Trophoblast cell (in vitro differentiated cells and primary cell): ENCODE data around the gene TAC4.

Source experiments
- DNase-seq, 2 donors: peaks; one replicate each; pipeline ENCODE4 v3.0.0-alpha.2; 2016
- H2AFZ ChIP-seq: 2 replicates; pipeline ENCODE4 v1.6.1; 2013; ENCODE audit warnings: low read length, moderate library complexity, mild to moderate bottlenecking; ENCODE audit not compliant: insufficient read depth, poor library complexity
- H2AK5ac ChIP-seq: 2 replicates; pipeline ENCODE4 v1.6.1; 2013; ENCODE audit warnings: mild to moderate bottlenecking, low read length
- H2BK120ac ChIP-seq: 2 replicates; pipeline ENCODE4 v1.6.1; 2013; ENCODE audit warnings: low read length, mild to moderate bottlenecking, moderate library complexity; ENCODE audit not compliant: insufficient read depth, poor library complexity
- H2BK12ac ChIP-seq: 2 replicates; pipeline ENCODE4 v1.6.1; 2013; ENCODE audit warnings: mild to moderate bottlenecking, low read length, moderate library complexity
- H2BK5ac ChIP-seq: 2 replicates; pipeline ENCODE4 v1.6.1; 2013; ENCODE audit warnings: low read length, low read depth, moderate library complexity, mild to moderate bottlenecking; ENCODE audit not compliant: poor library complexity
- H3K14ac ChIP-seq: 2 replicates; pipeline ENCODE4 v1.6.1; 2013; ENCODE audit warnings: mild to moderate bottlenecking, low read length
- H3K18ac ChIP-seq: 2 replicates; pipeline ENCODE4 v1.6.1; 2013; ENCODE audit warnings: mild to moderate bottlenecking, low read length
- H3K23ac ChIP-seq: 2 replicates; pipeline ENCODE4 v1.6.1; 2013; ENCODE audit warnings: low read length
- H3K27ac ChIP-seq: 2 replicates; pipeline ENCODE4 v1.5.1; 2013; ENCODE audit warnings: low read depth, mild to moderate bottlenecking, inconsistent platforms, low read length, moderate library complexity
- H3K27me3 ChIP-seq: 2 replicates; pipeline ENCODE4 v1.6.1; 2013; ENCODE audit warnings: inconsistent platforms, mild to moderate bottlenecking, low read length, moderate library complexity; ENCODE audit not compliant: insufficient read depth
- H3K36me3 ChIP-seq, 2 experiments: 1 replicate in 1 of 2; 2 replicates in 1 of 2; pipeline ENCODE4 v1.6.1; 2013; ENCODE audit warnings: low read length in 2 of 2, mild to moderate bottlenecking in 2 of 2, moderate library complexity in 1 of 2; ENCODE audit not compliant: insufficient read depth in 2 of 2, control insufficient read depth in 1 of 2
- H3K4ac ChIP-seq: 2 replicates; pipeline ENCODE4 v1.6.1; 2013; ENCODE audit warnings: low read depth, mild to moderate bottlenecking, low read length, moderate library complexity
- H3K4me1 ChIP-seq, 2 experiments: 1 replicate in 1 of 2; 2 replicates in 1 of 2; pipeline ENCODE4 v1.6.1; 2013; ENCODE audit warnings: low read length in 2 of 2, mild to moderate bottlenecking in 2 of 2, moderate library complexity in 1 of 2; ENCODE audit not compliant: insufficient read depth in 2 of 2, control insufficient read depth in 1 of 2
- H3K4me2 ChIP-seq: 2 replicates; pipeline ENCODE4 v1.6.1; 2013; ENCODE audit warnings: inconsistent platforms, mild to moderate bottlenecking, low read length, moderate library complexity
- H3K4me3 ChIP-seq: 2 replicates; pipeline ENCODE4 v1.5.1; 2013; ENCODE audit warnings: mild to moderate bottlenecking, low read depth, low read length, inconsistent platforms
- H3K79me1 ChIP-seq: one replicate; pipeline ENCODE4 v1.6.1; 2013; ENCODE audit warnings: low read length
- H3K79me2 ChIP-seq: 2 replicates; pipeline ENCODE4 v1.6.1; 2013; ENCODE audit warnings: low read length, mild to moderate bottlenecking; ENCODE audit not compliant: control insufficient read depth, insufficient read depth, poor library complexity
- H3K9ac ChIP-seq: 2 replicates; pipeline ENCODE4 v1.6.1; 2013; ENCODE audit warnings: mild to moderate bottlenecking, low read length
- H3K9me3 ChIP-seq: 2 replicates; pipeline ENCODE4 v1.6.1; 2013; ENCODE audit warnings: low read depth, mild to moderate bottlenecking, control low read depth, inconsistent platforms, low read length; ENCODE audit not compliant: insufficient read depth
- H4K12ac ChIP-seq: 2 replicates; pipeline ENCODE4 v1.6.1; 2013; ENCODE audit warnings: low read depth, mild to moderate bottlenecking, low read length, moderate library complexity
- H4K8ac ChIP-seq: 2 replicates; pipeline ENCODE4 v1.6.1; 2013; ENCODE audit warnings: low read depth, mild to moderate bottlenecking, low read length, moderate library complexity
- H4K91ac ChIP-seq: one replicate; pipeline ENCODE4 v1.6.1; 2013; ENCODE audit warnings: low read depth, mild to moderate bottlenecking, low read length, moderate library complexity
- WGBS: extraction: QIAGEN DNeasy Blood & Tissue Kit; methylation state at CpG from one replicate; pipeline ENCODE4 v1.1.7; 2013; ENCODE audit warnings: missing lambda C conversion rate; ENCODE audit not compliant: insufficient read length, insufficient coverage; ENCODE audit errors: extremely low coverage; 5-methylcytosine and 5-hydroxymethylcytosine counted together

Gene TAC4

GRCh38 chr17:49842846-49843245, 5.0 kb downstream of the TAC4 start:
- Histone ChIP-seq H3K79me2 (no peaks in the 10 kb centered on the region), H3K36me3 (peaks cover 5 to 12% of the 10 kb centered on the region in 2 experiments), H3K9ac (no peak overlapping the region), H3K4me2 (no peak overlapping the region), H3K18ac (no peak overlapping the region), H3K14ac (no peak overlapping the region), H3K23ac (no peak overlapping the region), H3K27me3 (no peaks in the 10 kb centered on the region), H2BK12ac (no peak overlapping the region), H2AFZ (no peak overlapping the region), H4K12ac (no peak overlapping the region), H2BK120ac (no peak overlapping the region), H3K4me1 (peaks cover 3 to 5% of the 10 kb centered on the region in 2 experiments), H4K8ac (no peak overlapping the region), H4K91ac (no peak overlapping the region), H3K4me3 (no peak overlapping the region), H3K27ac (no peak overlapping the region), H2BK5ac (no peak overlapping the region), H3K4ac (no peak overlapping the region), H2AK5ac (no peak overlapping the region), H3K79me1 (no peaks in the 10 kb centered on the region), H3K9me3 (no peaks in the 10 kb centered on the region)
- WGBS = no CpG with 5 or more reads among the region's 6 CpGs
- peak; percentile 14 to 77 for DNase-seq

GRCh38 chr17:49842371-49842770, 5.5 kb downstream of the TAC4 start:
- Histone ChIP-seq H3K4ac (no peak overlapping the region), H3K4me2 (no peak overlapping the region), H3K27me3 (no peaks in the 10 kb centered on the region), H3K4me1 (peaks cover 3 to 5% of the 10 kb centered on the region in 2 experiments), H3K9ac (no peak overlapping the region), H3K9me3 (no peaks in the 10 kb centered on the region), H3K79me2 (no peaks in the 10 kb centered on the region), H3K79me1 (no peaks in the 10 kb centered on the region), H3K23ac (no peak overlapping the region), H4K12ac (no peak overlapping the region), H2BK5ac (no peak overlapping the region), H2BK120ac (no peak overlapping the region), H2AFZ (no peak overlapping the region), H4K91ac (no peak overlapping the region), H3K27ac (no peak overlapping the region), H3K4me3 (no peak overlapping the region), H3K18ac (no peak overlapping the region), H2AK5ac (no peak overlapping the region), H3K14ac (no peak overlapping the region), H4K8ac (no peak overlapping the region), H2BK12ac (no peak overlapping the region), H3K36me3 (peaks cover 5 to 12% of the 10 kb centered on the region in 2 experiments)
- no peak for DNase-seq
- no CpG with 5 or more reads among the region's 3 CpGs for WGBS

- no peak overlapping the region for H4K8ac ChIP-seq
- no peak overlapping the region for H3K23ac ChIP-seq
- peaks cover 3 to 6% of the 10 kb centered on the region in 2 experiments for H3K4me1 ChIP-seq
- no peak overlapping the region for H3K4me2 ChIP-seq
- H3K79me2 ChIP-seq = no peaks in the 10 kb centered on the region
- no peak overlapping the region for H2AFZ ChIP-seq
- no peak overlapping the region for H2BK120ac ChIP-seq
- no peak overlapping the region for H2BK12ac ChIP-seq
- no peak overlapping the region for H2BK5ac ChIP-seq
- H4K91ac ChIP-seq = no peak overlapping the region
- no peaks in the 10 kb centered on the region for H3K79me1 ChIP-seq
- no peak overlapping the region for H2AK5ac ChIP-seq
- no peak overlapping the region for H4K12ac ChIP-seq
- H3K27me3 ChIP-seq = no peaks in the 10 kb centered on the region
- H3K4ac ChIP-seq = no peak overlapping the region
- H3K36me3 ChIP-seq = peaks cover 2 to 10% of the 10 kb centered on the region in 2 experiments
- H3K9me3 ChIP-seq = no peaks in the 10 kb centered on the region
- no peak for DNase-seq
- no peak overlapping the region for H3K14ac ChIP-seq
- no peak overlapping the region for H3K4me3 ChIP-seq
- H3K27ac ChIP-seq = no peak overlapping the region
- no CpG with 5 or more reads among the region's 3 CpGs for WGBS
- H3K9ac ChIP-seq = no peak overlapping the region
- H3K18ac ChIP-seq = no peak overlapping the region
Observed at GRCh38 chr17:49841548-49841947, 6.3 kb downstream of the TAC4 start.

GRCh38 chr17:49839455-49839854, 8.4 kb downstream of the TAC4 start:
- H3K27ac ChIP-seq = no peak overlapping the region
- H2AK5ac ChIP-seq = no peak overlapping the region
- no peak overlapping the region for H3K18ac ChIP-seq
- no peak overlapping the region for H2BK12ac ChIP-seq
- no peak overlapping the region for H2BK5ac ChIP-seq
- no peak overlapping the region for H2BK120ac ChIP-seq
- H3K4me3 ChIP-seq = no peak overlapping the region
- H3K79me2 ChIP-seq = no peaks in the 10 kb centered on the region
- H3K9ac ChIP-seq = no peak overlapping the region
- no CpG with 5 or more reads among the region's 5 CpGs for WGBS
- no peak overlapping the region for H4K91ac ChIP-seq
- no peak overlapping the region for H3K14ac ChIP-seq
- no peaks in the 10 kb centered on the region for H3K79me1 ChIP-seq
- DNase-seq = no peak
- H2AFZ ChIP-seq = no peak overlapping the region
- no peak overlapping the region for H3K4ac ChIP-seq
- no peak overlapping the region for H4K8ac ChIP-seq
- H3K4me1 ChIP-seq = peaks cover 3 to 13% of the 10 kb centered on the region in 2 experiments
- no peaks in the 10 kb centered on the region for H3K9me3 ChIP-seq
- H3K36me3 ChIP-seq = peaks cover 2 to 5% of the 10 kb centered on the region in 2 experiments
- H3K4me2 ChIP-seq = no peak overlapping the region
- no peak overlapping the region for H3K23ac ChIP-seq
- no peaks in the 10 kb centered on the region for H3K27me3 ChIP-seq
- no peak overlapping the region for H4K12ac ChIP-seq
